Neural crest cell (in vitro differentiated cells): ENCODE measurements around the gene HLA-DOB. TPM values are rescaled to one million over a fixed set of nuclear protein-coding genes. Genes with fewer than 3 reads are reported as not detected.

Experiments used
- DNase-seq: peaks from one replicate; pipeline ENCODE4 v3.0.0; 2021; ENCODE audit warnings: low read depth, mixed read lengths, low spot score
- H3K27ac Mint-ChIP-seq: one replicate; pipeline ENCODE4 v1.8.0; 2021; ENCODE audit warnings: mild to moderate bottlenecking, mixed read lengths; ENCODE audit not compliant: unreplicated experiment
- H3K27me3 Mint-ChIP-seq: 2 replicates; pipeline ENCODE4 v1.8.0; 2021; ENCODE audit warnings: low read depth, mild to moderate bottlenecking, mixed read lengths
- H3K36me3 Mint-ChIP-seq: 2 replicates; pipeline ENCODE4 v1.8.0; 2021; ENCODE audit warnings: low read depth, mild to moderate bottlenecking, mixed read lengths
- H3K4me1 Mint-ChIP-seq: 2 replicates; pipeline ENCODE4 v1.8.0; 2021; ENCODE audit warnings: mixed read lengths
- H3K4me3 Mint-ChIP-seq: one replicate; pipeline ENCODE4 v1.8.0; 2021; ENCODE audit warnings: mild to moderate bottlenecking, mixed read lengths
- H3K9me3 Mint-ChIP-seq: 2 replicates; pipeline ENCODE4 v1.8.0; 2021; ENCODE audit warnings: mixed read lengths
- total RNA-seq: library from RNA; stranded (reverse); gene quantifications from 2 replicates; pipeline ENCODE4 v1.2.1, GENCODE V29; 2021
- TF ChIP-seq, protein P1 (sequence below): fragments of 200-600 bp; sonication (generic); conservative IDR thresholded peaks from 2 replicates; pipeline ENCODE4 v1.5.0; 2021; ENCODE audit warnings: antibody characterized with exemption, mild to moderate bottlenecking

HLA-DOB gene
- total RNA-seq, 1 donor from 2014 or later: 0.28 TPM

- Mint-ChIP-seq H3K4me3 (no peak overlapping the region), H3K27ac (no peak overlapping the region), H3K36me3 (no peaks in the 10 kb centered on the region), H3K27me3 (peaks cover 58% of the 10 kb centered on the region), H3K9me3 (peaks cover 8% of the 10 kb centered on the region), H3K4me1 (no peaks in the 10 kb centered on the region)
- TF ChIP-seq, protein P1, sequence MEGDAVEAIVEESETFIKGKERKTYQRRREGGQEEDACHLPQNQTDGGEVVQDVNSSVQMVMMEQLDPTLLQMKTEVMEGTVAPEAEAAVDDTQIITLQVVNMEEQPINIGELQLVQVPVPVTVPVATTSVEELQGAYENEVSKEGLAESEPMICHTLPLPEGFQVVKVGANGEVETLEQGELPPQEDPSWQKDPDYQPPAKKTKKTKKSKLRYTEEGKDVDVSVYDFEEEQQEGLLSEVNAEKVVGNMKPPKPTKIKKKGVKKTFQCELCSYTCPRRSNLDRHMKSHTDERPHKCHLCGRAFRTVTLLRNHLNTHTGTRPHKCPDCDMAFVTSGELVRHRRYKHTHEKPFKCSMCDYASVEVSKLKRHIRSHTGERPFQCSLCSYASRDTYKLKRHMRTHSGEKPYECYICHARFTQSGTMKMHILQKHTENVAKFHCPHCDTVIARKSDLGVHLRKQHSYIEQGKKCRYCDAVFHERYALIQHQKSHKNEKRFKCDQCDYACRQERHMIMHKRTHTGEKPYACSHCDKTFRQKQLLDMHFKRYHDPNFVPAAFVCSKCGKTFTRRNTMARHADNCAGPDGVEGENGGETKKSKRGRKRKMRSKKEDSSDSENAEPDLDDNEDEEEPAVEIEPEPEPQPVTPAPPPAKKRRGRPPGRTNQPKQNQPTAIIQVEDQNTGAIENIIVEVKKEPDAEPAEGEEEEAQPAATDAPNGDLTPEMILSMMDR: no peak
- DNase-seq: no peak
These were observed 41.7 kb downstream of the HLA-DOB start for GRCh38 chr6:32775071-32775470.

GRCh38 chr6:32774426-32774825, 42.4 kb downstream of the HLA-DOB start:
- no peak for DNase-seq
- Mint-ChIP-seq H3K27me3 (peaks cover 64% of the 10 kb centered on the region), H3K4me3 (no peak overlapping the region), H3K9me3 (peaks cover 4% of the 10 kb centered on the region), H3K27ac (no peak overlapping the region), H3K36me3 (no peaks in the 10 kb centered on the region), H3K4me1 (no peaks in the 10 kb centered on the region)
- TF ChIP-seq, protein P1: no peak

DNA sequence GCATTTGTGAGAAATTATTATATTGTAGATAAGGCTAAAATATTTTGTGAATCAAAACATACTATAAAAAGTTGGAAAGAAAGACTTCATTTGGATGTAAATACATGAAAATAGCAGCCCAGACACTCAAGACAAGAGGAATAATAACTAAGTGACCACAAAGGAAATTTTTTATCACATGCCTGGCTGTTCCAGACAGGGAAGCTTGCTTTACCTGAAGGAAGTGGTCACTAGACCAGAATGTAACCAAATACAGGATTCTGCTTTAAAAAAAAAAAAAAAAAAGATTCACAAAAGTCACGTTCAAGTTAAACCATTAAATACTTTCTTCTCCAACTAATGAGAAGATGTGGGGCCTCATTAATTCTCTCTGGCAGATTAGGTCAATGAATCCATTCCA, 44.1 kb downstream of the HLA-DOB start:
- Mint-ChIP-seq H3K27ac (no peak overlapping the region), H3K36me3 (no peaks in the 10 kb centered on the region), H3K4me3 (no peak overlapping the region), H3K27me3 (peaks cover 77% of the 10 kb centered on the region), H3K4me1 (no peaks in the 10 kb centered on the region), H3K9me3 (peaks cover 3% of the 10 kb centered on the region)
- DNase-seq: no peak
- TF ChIP-seq, protein P1: no peak

- H3K36me3 Mint-ChIP-seq: no peaks in the 10 kb centered on the region
- peaks cover 53% of the 10 kb centered on the region for H3K27me3 Mint-ChIP-seq
- H3K4me3 Mint-ChIP-seq: no peak overlapping the region
- no peaks in the 10 kb centered on the region for H3K4me1 Mint-ChIP-seq
- TF ChIP-seq, protein P1: no peak
- no peaks in the 10 kb centered on the region for H3K9me3 Mint-ChIP-seq
- DNase-seq: no peak
- no peak overlapping the region for H3K27ac Mint-ChIP-seq
These were observed 52.8 kb downstream of the HLA-DOB start for GRCh38 chr6:32764048-32764447.

DNA sequence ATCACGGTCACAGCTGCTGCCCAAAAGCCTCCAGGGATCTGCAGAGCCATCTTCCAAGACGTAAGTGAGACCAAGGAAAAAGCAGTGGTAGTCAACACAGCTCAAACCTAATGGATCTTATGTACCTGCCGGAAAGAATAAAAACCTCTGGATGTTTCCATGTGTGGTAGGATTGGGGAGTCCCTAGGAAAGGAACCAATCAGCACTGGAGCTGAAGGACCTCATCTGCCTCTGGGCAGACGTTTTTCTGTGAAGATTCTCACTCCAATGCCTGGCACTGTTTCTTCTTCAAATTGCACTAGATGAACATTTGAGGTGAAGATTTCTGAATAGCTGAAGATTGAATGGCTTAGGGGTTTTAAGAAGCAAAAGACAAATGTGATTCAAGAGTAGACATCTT, 53.4 kb downstream of the HLA-DOB start, which contains the start of gene HLA-DQB2:
Gene HLA-DQB2 (minus strand): TSS at position 112 of the 400 bp plus-strand sequence. CDS start 62 bp downstream, at position 50.
- TF ChIP-seq, protein P1: no peak

More for the DNA sequence above, 53.4 kb downstream of the HLA-DOB start, which contains the start of gene HLA-DQB2:
- H3K36me3 Mint-ChIP-seq: no peaks in the 10 kb centered on the region
- H3K4me3 Mint-ChIP-seq: no peak within 1 kb of the TSS
- DNase-seq: no peak
- H3K9me3 Mint-ChIP-seq: no peaks in the 10 kb centered on the region
- H3K27ac Mint-ChIP-seq: no peak within 1 kb of the TSS
- peaks cover 48% of the 10 kb centered on the region for H3K27me3 Mint-ChIP-seq
- H3K4me1 Mint-ChIP-seq: no peaks in the 10 kb centered on the region

Other genes starting within 250 kb of the HLA-DOB start
- 0.66 and 0.84 TPM in 2 replicates for gene HLA-DRB1, start 227.2 kb downstream of the HLA-DOB start, total RNA-seq
- not detected in 2 replicates for gene HLA-DQA1, start 179.6 kb downstream of the HLA-DOB start, total RNA-seq
- gene HLA-DQB1, start 150.3 kb downstream of the HLA-DOB start, total RNA-seq: 0.18 and 0.23 TPM in 2 replicates
- gene HLA-DQA2, start 75.6 kb downstream of the HLA-DOB start, total RNA-seq: not detected in 2 replicates
- not detected in 2 replicates for gene HLA-DQB2, start 53.5 kb downstream of the HLA-DOB start, total RNA-seq
- gene TAP2, start 21.7 kb upstream of the HLA-DOB start, total RNA-seq: 18.0 and 18.2 TPM in 2 replicates
- gene PSMB8, start 27.0 kb upstream of the HLA-DOB start, total RNA-seq: 1.1 and 1.7 TPM in 2 replicates
- 2.7 and 2.8 TPM in 2 replicates for gene TAP1, start 36.7 kb upstream of the HLA-DOB start, total RNA-seq
- gene PSMB9, start 37.2 kb upstream of the HLA-DOB start, total RNA-seq: not detected in 2 replicates
- 0.59 and 0.63 TPM in 2 replicates for gene HLA-DMB, start 124.0 kb upstream of the HLA-DOB start, total RNA-seq
- gene HLA-DMA, start 136.1 kb upstream of the HLA-DOB start, total RNA-seq: 0.89 and 1.7 TPM in 2 replicates
- 312 and 329 TPM in 2 replicates for gene BRD2, start 151.6 kb upstream of the HLA-DOB start, total RNA-seq
- 1.7 and 2.8 TPM in 2 replicates for gene HLA-DOA, start 192.6 kb upstream of the HLA-DOB start, total RNA-seq